GM21723 (cell line): Measurements from ENCODE around the gene NUDT22.

Experiments
- ATAC-seq: cut with Tn5 transposase; IDR thresholded peaks from one replicate; pipeline ENCODE4 v1.9.1; 2021; ENCODE audit warnings: mild to moderate bottlenecking, moderate library complexity; ENCODE audit not compliant: unreplicated experiment

The NUDT22 gene

DNA sequence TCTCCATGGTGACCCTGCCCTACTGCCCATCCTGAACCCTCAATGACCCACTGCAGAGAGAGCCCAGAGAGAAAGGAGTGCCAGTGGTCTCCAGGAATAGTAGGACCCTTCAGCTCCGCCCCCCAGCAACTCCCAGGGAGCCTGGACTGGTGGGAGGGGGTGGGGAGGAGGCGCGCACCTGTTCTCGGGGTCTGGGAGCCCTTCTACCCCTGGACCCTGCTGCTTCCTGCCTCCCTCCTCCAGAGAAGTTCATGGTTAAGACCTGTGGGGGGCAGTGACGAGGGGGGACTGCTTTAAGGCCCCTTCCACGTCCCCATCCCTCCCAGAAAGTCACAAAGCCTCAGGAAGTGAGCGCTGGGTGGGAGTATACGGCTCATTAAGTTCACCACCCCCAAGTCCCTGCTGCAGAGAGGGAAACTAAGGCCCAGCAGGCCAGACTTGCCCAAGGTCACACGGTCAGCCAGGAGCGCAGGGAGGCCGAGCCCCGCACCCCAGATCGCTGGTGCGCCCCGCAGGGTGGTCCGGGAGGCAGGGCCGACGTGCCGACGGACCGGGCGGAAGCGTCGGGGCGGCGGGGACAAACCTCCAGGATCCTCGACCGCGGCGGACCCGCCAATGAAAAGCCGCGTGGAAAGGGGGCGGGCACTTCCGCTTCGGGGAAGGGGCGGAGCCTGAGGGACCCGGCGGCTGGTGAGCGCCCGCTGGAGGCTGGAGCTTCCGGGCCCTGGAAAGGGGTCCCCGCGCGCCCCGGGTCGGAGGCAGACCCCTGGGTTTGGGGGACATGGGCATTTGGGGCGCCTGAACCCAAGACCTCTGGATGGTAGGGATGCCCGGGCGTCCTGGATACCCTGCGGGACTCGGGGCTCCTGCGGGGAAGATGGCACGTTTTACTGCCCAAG is at the start of gene NUDT22, which contains the start of gene TRPT1:
Gene NUDT22 (plus strand): TSS at position 667 of the 899 bp plus-strand sequence. CDS start 379 bp downstream, outside the sequence.
Gene TRPT1 (minus strand): TSS at position 579 of the 899 bp plus-strand sequence. CDS start 326 bp downstream, at position 253.
- ATAC-seq, result peak; percentile 41

GRCh38 chr11:64176751-64177150 is 49.3 kb upstream of the NUDT22 start:
- ATAC-seq, result no peak

- no peak for ATAC-seq
Observed at GRCh38 chr11:64178203-64178602, 47.9 kb upstream of the NUDT22 start.

- no peak for ATAC-seq
Observed at GRCh38 chr11:64178951-64179639, 47.0 kb upstream of the NUDT22 start.

GRCh38 chr11:64180891-64181290 is 45.2 kb upstream of the NUDT22 start:
- no peak for ATAC-seq

- ATAC-seq, result no peak
Observed at GRCh38 chr11:64181506-64182411, 44.3 kb upstream of the NUDT22 start.

DNA sequence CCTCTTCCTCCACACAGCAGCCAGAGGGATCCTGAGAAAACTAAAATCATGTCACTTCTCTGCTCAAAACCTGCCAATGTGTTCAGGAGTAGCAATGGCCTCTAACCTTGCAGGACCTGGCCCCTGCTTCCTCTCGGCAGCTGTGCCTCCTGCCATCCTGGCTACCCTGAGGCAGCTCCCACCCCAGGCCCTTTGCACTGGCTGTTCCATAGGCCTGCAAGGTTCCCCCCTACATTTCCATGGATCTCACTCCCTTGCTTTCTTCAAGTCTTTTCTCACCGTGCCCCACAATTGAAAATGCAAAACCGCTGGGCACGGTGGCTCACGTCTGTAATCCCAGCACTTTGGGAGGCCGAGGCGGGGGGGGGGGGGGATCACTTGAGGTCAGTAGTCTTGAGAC is 42.2 kb upstream of the NUDT22 start:
- ATAC-seq, result no peak

DNA sequence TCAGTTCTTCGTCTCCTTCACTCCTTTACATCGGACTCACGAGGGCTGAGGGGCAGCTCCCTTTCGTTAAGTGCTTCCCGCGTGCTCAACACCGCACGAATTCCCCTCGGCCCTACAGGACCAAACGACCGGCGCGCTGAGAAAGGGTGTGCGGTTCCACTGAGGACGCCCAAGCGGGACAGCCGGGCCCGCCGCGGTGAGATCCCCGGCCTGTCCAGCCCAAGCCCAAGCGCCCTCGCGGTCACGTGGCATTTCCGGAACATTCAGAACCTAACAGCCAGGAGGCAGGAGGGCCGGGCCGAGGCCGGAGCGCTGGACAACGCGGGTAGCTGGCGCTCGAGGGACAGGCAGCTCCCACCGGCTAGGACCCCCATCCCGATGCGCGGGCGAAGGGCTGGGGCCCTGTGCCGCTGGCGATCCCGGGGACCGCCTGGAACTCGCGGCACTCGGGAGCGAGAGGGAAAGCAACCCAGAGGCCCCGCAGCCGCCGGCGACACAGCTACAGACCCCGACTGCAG is 40.8 kb upstream of the NUDT22 start:
- ATAC-seq, result peak; percentile 26

DNA sequence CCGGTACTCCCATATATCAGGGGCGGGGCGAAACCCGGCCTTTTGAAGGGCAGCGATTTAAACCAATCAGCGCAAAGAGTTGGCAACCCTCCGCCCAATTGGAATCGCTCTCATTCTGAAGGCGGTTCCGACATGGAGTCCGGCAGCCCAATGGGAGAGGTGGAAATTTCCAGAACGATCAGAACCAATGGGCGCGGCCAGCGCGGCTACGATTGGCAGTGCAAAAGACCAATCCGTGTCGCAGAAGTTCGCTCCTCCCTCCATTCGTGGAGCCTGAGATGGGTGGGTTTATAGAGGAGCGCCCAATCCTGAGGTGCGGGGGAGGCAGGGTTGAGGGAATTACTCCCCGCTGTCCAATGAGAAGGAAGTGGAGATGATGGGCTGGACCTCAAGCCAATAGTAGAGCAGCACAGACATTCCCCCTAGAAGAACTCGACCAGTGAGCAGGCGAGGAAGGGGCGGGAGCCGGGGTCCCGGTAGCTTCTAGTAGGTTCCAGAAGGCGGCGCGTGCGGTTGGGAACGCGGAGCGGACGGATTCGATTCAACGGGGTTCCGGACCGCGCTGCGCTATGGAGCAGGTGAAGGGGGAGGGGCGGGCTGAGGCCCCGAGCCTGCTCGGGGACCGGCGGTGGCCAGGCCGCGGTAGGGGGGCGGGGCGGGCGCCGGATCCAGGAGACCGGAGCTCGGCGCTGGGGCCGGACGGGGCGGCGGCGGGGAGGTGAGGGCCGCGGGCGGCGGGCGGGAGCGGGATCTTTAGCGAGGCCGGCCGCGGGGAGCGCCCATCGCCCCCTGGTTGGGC is 40.2 kb upstream of the NUDT22 start, which contains the start of gene STIP1:
Gene STIP1 (plus strand): TSS at position 479 of the 799 bp plus-strand sequence. CDS start 91 bp downstream, at position 570.
- peak; percentile 84 for ATAC-seq

GRCh38 chr11:64186492-64187165 is 39.4 kb upstream of the NUDT22 start:
- no peak for ATAC-seq

DNA sequence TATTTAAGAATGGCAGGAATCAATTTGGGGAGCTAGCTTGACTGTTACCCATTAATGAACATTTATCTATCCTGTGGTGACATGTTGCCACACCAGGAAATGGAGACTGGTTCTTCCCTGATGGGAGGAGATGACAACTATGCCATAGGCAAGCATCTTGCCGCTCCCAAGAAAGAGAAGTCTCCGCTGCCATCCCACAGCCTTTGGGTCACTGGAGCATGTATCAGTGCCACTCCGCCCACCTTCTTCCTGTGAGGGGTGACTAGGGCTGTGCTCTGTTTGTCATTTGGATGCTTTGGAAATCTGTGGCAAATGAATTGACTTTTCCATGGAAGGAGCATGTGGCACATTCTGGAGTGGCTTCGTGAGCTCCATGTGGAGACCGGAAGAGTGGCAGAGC is 33.6 kb upstream of the NUDT22 start:
- no peak for ATAC-seq

DNA sequence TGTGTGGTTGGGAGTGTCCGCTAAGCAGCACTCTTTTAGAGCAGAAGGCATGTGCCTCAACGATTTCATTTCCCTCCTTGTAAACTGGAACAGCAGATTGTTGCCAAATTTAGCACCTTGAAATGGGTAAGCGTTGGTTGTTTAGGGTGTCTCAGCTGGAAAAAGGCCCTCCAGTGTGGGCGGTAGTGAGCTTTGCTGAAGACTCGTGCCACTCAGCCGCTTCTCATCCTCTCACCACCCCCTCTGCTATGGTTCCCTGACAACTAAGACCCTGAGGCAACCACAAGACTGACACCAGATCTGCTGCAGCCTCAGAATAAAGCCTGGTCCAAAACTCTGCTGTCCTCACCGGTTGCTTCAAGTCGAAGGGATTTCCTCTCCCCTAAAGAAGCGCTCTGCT is 29.4 kb upstream of the NUDT22 start:
- ATAC-seq, result no peak

- no peak for ATAC-seq
Observed at GRCh38 chr11:64198511-64198910, 27.6 kb upstream of the NUDT22 start.

DNA sequence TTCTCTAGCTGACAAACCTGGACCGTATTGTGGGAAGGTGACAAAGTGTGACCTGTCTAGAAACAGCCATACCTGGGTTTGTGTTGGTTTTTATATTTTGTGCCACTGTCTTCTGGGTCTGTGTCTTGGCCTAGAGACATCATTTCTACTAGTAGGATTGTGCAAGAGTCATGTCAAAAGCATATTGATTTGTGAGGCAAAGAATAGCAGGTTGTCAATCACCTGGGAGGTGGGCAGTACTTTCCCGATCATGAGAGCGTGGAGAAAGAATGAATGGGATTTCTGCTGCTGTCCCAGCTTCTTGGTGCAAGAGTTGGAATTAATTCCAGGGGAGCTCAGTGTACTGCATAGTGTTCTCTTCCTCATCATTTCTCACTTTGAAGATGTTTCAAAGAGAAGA is 24.5 kb upstream of the NUDT22 start:
- no peak for ATAC-seq

GRCh38 chr11:64202992-64203391 is 23.1 kb upstream of the NUDT22 start:
- ATAC-seq, result no peak

DNA sequence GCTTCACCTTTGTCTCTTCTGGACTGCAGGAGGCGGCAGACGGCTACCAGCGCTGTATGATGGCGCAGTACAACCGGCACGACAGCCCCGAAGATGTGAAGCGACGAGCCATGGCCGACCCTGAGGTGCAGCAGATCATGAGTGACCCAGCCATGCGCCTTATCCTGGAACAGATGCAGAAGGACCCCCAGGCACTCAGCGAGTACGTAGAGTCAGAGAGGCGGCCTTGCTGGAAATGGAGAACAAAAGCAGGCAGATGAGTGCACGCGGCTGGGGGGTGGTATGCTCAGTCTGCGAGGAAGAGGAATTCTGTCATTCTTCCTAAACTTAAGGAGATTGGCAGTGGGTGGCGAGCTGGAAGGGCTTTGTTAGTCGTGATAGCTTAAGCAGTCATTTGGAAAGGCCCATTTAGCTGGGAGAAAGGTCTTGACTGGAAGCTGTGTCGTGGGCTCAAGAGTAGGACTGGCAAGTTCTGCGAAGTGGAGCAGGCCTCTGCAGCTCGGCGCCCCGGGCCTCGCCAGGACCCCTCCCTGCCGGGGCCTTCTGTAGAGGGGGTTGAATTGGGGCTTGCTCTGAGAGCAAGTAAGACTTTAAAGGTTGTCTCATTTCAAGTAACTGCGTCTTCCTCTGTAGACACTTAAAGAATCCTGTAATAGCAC is 22.5 kb upstream of the NUDT22 start:
- no peak for ATAC-seq

GRCh38 chr11:64204080-64204440 is 22.0 kb upstream of the NUDT22 start:
- ATAC-seq, result no peak

- no peak for ATAC-seq
Observed at GRCh38 chr11:64204464-64204989, 21.5 kb upstream of the NUDT22 start.
